Kidney glomerular epithelial cell (primary cell): Measurements from ENCODE around the gene GFM2.
"Not testable (repeated sequence)": the region's sequence is repeated elsewhere in the genome, so short reads cannot be mapped to it uniquely, and the experiment has no call there.

ENCODE experiments used
- DNase-seq: peaks from one replicate; lab custom pipeline; 2025; lab: John Stamatoyannopoulos, UW

The GFM2 gene

GRCh38 chr5:74766849-74767578 is at the start of gene GFM2, which contains the start of gene NSA2:
GFM2 (minus strand) TSS chr5:74767117; CDS start chr5:74763742, 3,375 bp downstream.
NSA2 (plus strand) TSS chr5:74767249; CDS start chr5:74767361, 112 bp downstream.
- peak; percentile 89 for DNase-seq

GRCh38 chr5:74810915-74811314 is 44.0 kb upstream of the GFM2 start:
- DNase-seq, result no peak

GRCh38 chr5:74801941-74802340 is 35.0 kb upstream of the GFM2 start:
- no peak for DNase-seq

GRCh38 chr5:74801197-74801596 is 34.3 kb upstream of the GFM2 start:
- no peak for DNase-seq

GRCh38 chr5:74798977-74799911 is 32.3 kb upstream of the GFM2 start:
- peak; percentile 30 for DNase-seq

- DNase-seq, result not testable (repeated sequence)
Observed at GRCh38 chr5:74791669-74792068, 24.8 kb upstream of the GFM2 start.

GRCh38 chr5:74787424-74787823 is 20.5 kb upstream of the GFM2 start:
- DNase-seq, result no peak

GRCh38 chr5:74786851-74787250 is 19.9 kb upstream of the GFM2 start:
- no peak for DNase-seq

GRCh38 chr5:74778609-74779008 is 11.7 kb upstream of the GFM2 start:
- no peak for DNase-seq

- no peak for DNase-seq
Observed at GRCh38 chr5:74772359-74772758, 5.4 kb upstream of the GFM2 start.

GRCh38 chr5:74767579-74767913 is 629 bp upstream of the GFM2 start:
- DNase-seq, result no peak

GRCh38 chr5:74766418-74766848 is 484 bp downstream of the GFM2 start:
- DNase-seq, result peak; percentile 51

GRCh38 chr5:74765929-74766328 is 988 bp downstream of the GFM2 start:
- DNase-seq, result no peak

- no peak for DNase-seq
Observed at GRCh38 chr5:74765201-74765600, 1.7 kb downstream of the GFM2 start.

GRCh38 chr5:74763504-74763903 is 3.4 kb downstream of the GFM2 start:
- no peak for DNase-seq

GRCh38 chr5:74762599-74762998 is 4.3 kb downstream of the GFM2 start:
- DNase-seq, result peak; percentile 63

- no peak for DNase-seq
Observed at GRCh38 chr5:74761241-74761640, 5.7 kb downstream of the GFM2 start.

- not testable (repeated sequence) for DNase-seq
Observed at GRCh38 chr5:74748742-74749141, 18.2 kb downstream of the GFM2 start.

GRCh38 chr5:74738406-74738805 is 28.5 kb downstream of the GFM2 start:
- DNase-seq, result no peak

GRCh38 chr5:74736759-74737158 is 30.2 kb downstream of the GFM2 start:
- no peak for DNase-seq

GRCh38 chr5:74725331-74725730 is 41.6 kb downstream of the GFM2 start:
- DNase-seq, result no peak

- DNase-seq, result no peak
Observed at GRCh38 chr5:74722271-74722670, 44.6 kb downstream of the GFM2 start.

GRCh38 chr5:74717596-74717995 is 49.3 kb downstream of the GFM2 start:
- DNase-seq, result no peak
